K562 (cell line): ENCODE data around the gene SOX6. TPM values are rescaled to one million over a fixed set of nuclear protein-coding genes. Genes with fewer than 3 reads are reported as not detected.

ENCODE experiments used
- ATAC-seq: fragments of 200-7000 bp; cut with Tn5 transposase; 3 replicates; pipeline ENCODE4 v1.9.1; 2020; ENCODE audit warnings: moderate library complexity
- BruUV-seq: library from RNA; stranded (reverse); fragments of 400-500 nt; replicated peaks from 2 replicates; lab custom pipeline; 2021; lab: Mats Ljungman, UMichigan
- CTCF ChIA-PET: fragments of 300-600 bp; formaldehyde crosslinking; extraction: SDS; loops from one replicate; lab custom pipeline; 2021; ENCODE audit warnings: low intra/inter-chr PET ratio; lab: Yijun Ruan, JAX
- POLR2A ChIA-PET: fragments of 300-600, 350-650 bp; sonication (Branson Sonifier 250); formaldehyde crosslinking; extraction: SDS; loops from one replicate; lab custom pipeline; 2021; ENCODE audit warnings: antibody characterized with exemption, inconsistent platforms; lab: Yijun Ruan, JAX
- DNase-seq, 4 experiments: peaks; one replicate each; pipeline versions ENCODE4 v3.0.0 to v3.0.0-alpha.2; 2011 to 2018; ENCODE audit warnings: low spot score in 3 of 4, mixed read lengths in 3 of 4; ENCODE audit errors: extremely low read depth in 1 of 4
- FAIRE-seq: peaks from 2 replicates; lab custom pipeline; 2011; peaks lifted over from hg19 to GRCh38; lab: Jason Lieb, UNC
- H2AFZ ChIP-seq: 2 replicates; pipeline ENCODE4 v1.6.0; 2011; ENCODE audit warnings: low read depth, low read length, control low read depth, inconsistent platforms
- H3K27ac ChIP-seq: fragments of 200-600 bp; 3 replicates; pipeline ENCODE4 v1.8.0; 2011; ENCODE audit warnings: low read depth, mild to moderate bottlenecking, control low read depth, inconsistent platforms, low read length, moderate library complexity, mixed read lengths; ENCODE audit errors: extremely low read depth
- H3K27me3 ChIP-seq, 2 experiments: fragments of 300-600 bp in 1 of 2; 2 replicates in 1 of 2; 3 replicates in 1 of 2; pipeline versions ENCODE4 v1.6.0 to v1.8.0; 2011; ENCODE audit warnings: inconsistent platforms in 2 of 2, low read length in 2 of 2, mild to moderate bottlenecking in 1 of 2, mixed read lengths in 1 of 2, moderate library complexity in 1 of 2; ENCODE audit not compliant: control insufficient read depth in 2 of 2, insufficient read depth in 2 of 2
- H3K36me3 ChIP-seq: fragments of 300-600 bp; 3 replicates; pipeline ENCODE4 v1.8.0; 2011; ENCODE audit warnings: mild to moderate bottlenecking, low read length, inconsistent platforms; ENCODE audit not compliant: control insufficient read depth, insufficient read depth
- H3K4me1 ChIP-seq, 2 experiments: fragments of 200-600 bp in 1 of 2; replicated peaks in 1 of 2; 2 replicates in 1 of 2; 3 replicates in 1 of 2; pipeline versions ENCODE4 v1.5.1 to v1.8.0; 2011; ENCODE audit warnings: inconsistent platforms in 2 of 2, low read length in 2 of 2, mild to moderate bottlenecking in 1 of 2, mixed read lengths in 1 of 2, moderate library complexity in 1 of 2; ENCODE audit not compliant: control insufficient read depth in 2 of 2, insufficient read depth in 2 of 2
- H3K4me2 ChIP-seq: 2 replicates; pipeline ENCODE4 v1.6.1; 2011; ENCODE audit warnings: low read length, control low read depth, inconsistent platforms, mixed read lengths; ENCODE audit not compliant: insufficient read depth
- H3K4me3 ChIP-seq: fragments of 200-600 bp; sonication (generic), shearing (Covaris generic); 2 replicates; pipeline ENCODE4 v1.5.1; 2016; ENCODE audit warnings: control low read depth, inconsistent platforms
- H3K79me2 ChIP-seq: fragments of 200-600 bp; 3 replicates; pipeline ENCODE4 v1.8.0; 2011; ENCODE audit warnings: low read length, inconsistent platforms; ENCODE audit not compliant: control insufficient read depth, insufficient read depth
- H3K9ac ChIP-seq, 2 experiments: 2 replicates each; pipeline versions ENCODE4 v1.6.0 to v1.6.1; 2011; ENCODE audit warnings: low read depth in 2 of 2, low read length in 2 of 2, control low read depth in 1 of 2, inconsistent platforms in 1 of 2, mild to moderate bottlenecking in 1 of 2, mixed read lengths in 1 of 2; ENCODE audit not compliant: insufficient read depth in 1 of 2
- H3K9me1 ChIP-seq: one replicate; pipeline ENCODE4 v1.6.0; 2011; ENCODE audit warnings: inconsistent platforms, mild to moderate bottlenecking, low read length, moderate library complexity; ENCODE audit not compliant: control insufficient read depth, insufficient read depth
- H3K9me3 ChIP-seq: replicated peaks from 2 replicates; pipeline ENCODE4 v1.5.1; 2011; ENCODE audit warnings: low read depth, low read length, inconsistent platforms; ENCODE audit not compliant: control insufficient read depth, insufficient read depth
- H4K20me1 ChIP-seq: replicated peaks from 2 replicates; pipeline ENCODE4 v1.6.1; 2011; ENCODE audit warnings: low read length, inconsistent platforms, mixed read lengths; ENCODE audit not compliant: control insufficient read depth, insufficient read depth
- HINFP ChIP-seq: fragments of 450-650 bp; conservative IDR thresholded peaks from 2 replicates; pipeline ENCODE4 v1.6.1; 2016; ENCODE audit warnings: missing genetic modification characterization, low read depth, mild to moderate bottlenecking, control low read depth, missing compliant biosample characterization
- WGBS: fragments of 100-300 bp; shearing (Covaris generic); methylation state at CpG from one replicate; pipeline ENCODE4 v1.1.6; 2016; ENCODE audit warnings: low coverage, mixed read lengths; ENCODE audit not compliant: insufficient coverage; ENCODE audit errors: missing lambda C conversion rate; 5-methylcytosine and 5-hydroxymethylcytosine counted together
- in situ Hi-C: fragments of 300-500 bp; cut with MboI; formaldehyde crosslinking; loops from 4 replicates; pipeline ENCODE4 v1.15.0; 2018; ENCODE audit warnings: inconsistent platforms, mixed read lengths
- intact Hi-C: fragments of 100-400 bp; cut with micrococcal nuclease; formaldehyde crosslinking; loops from 2 replicates; pipeline ENCODE4 v1.14.2; 2022
- polyA plus RNA-seq, 8 experiments: library from polyadenylated mRNA; depleted of rRNA in 4 of 8; stranded (reverse) in 5 of 8; unstranded in 3 of 8; fragments of >200 nt; fragmentation: Nextera tagmentation in 2 of 8; fragmentation: Illumina TruSeq in 1 of 8; extraction: Ambion mirVana in 2 of 8; extraction: Trizol in 1 of 8; gene quantifications; 2 replicates each; pipeline versions ENCODE4 v1.2.1 to v1.2.3, GENCODE V29; 2011 to 2014; ENCODE audit warnings: inconsistent platforms in 1 of 8, missing spikeins in 1 of 8
- total RNA-seq, 7 experiments: library from RNA; depleted of rRNA in 6 of 7; stranded (reverse); fragments of >200 nt in 6 of 7; fragmentation: Illumina TruSeq in 2 of 7; extraction: Trizol in 2 of 7; gene quantifications; 2 replicates each; pipeline versions ENCODE4 v1.2.1 to v1.2.3, GENCODE V29; 2011 to 2021; ENCODE audit warnings: low replicate concordance in 1 of 7
- TF ChIP-seq, protein P1 (sequence below): fragments of 250-450 bp; sonication (Bioruptor Pico); IDR thresholded peaks from 2 replicates; pipeline ENCODE4 v1.4.0; 2020; ENCODE audit warnings: mild to moderate bottlenecking, moderate library complexity

The SOX6 gene
- total and polyA plus RNA-seq, 9 of the 15 experiments (the other 6 are each of a cell fraction or from before 2014, with no cell fraction given): 0.89 to 8.7 (median 5.7) TPM

GRCh38 chr11:15935373-15935772 lies 421.0 kb downstream of the SOX6 start:
- H4K20me1 ChIP-seq: no peaks in the 10 kb centered on the region
- ATAC-seq (no peak), FAIRE-seq (no peak), DNase-seq (no peak)
- no peaks in the 10 kb centered on the region for H3K9me3 ChIP-seq
- no peak overlapping the region for H3K4me2 ChIP-seq
- WGBS: 1% methylated on average over 8 of the region's 8 CpGs
- in situ Hi-C loops (no loop called here), intact Hi-C loops (no loop called here)
- no peaks in the 10 kb centered on the region for H3K36me3 ChIP-seq
- no TSS peak for BruUV-seq
- no peak overlapping the region for H2AFZ ChIP-seq
- H3K9ac ChIP-seq: no peak overlapping the region
- TF ChIP-seq HINFP (tag): no peak
- TF ChIP-seq, protein P1, sequence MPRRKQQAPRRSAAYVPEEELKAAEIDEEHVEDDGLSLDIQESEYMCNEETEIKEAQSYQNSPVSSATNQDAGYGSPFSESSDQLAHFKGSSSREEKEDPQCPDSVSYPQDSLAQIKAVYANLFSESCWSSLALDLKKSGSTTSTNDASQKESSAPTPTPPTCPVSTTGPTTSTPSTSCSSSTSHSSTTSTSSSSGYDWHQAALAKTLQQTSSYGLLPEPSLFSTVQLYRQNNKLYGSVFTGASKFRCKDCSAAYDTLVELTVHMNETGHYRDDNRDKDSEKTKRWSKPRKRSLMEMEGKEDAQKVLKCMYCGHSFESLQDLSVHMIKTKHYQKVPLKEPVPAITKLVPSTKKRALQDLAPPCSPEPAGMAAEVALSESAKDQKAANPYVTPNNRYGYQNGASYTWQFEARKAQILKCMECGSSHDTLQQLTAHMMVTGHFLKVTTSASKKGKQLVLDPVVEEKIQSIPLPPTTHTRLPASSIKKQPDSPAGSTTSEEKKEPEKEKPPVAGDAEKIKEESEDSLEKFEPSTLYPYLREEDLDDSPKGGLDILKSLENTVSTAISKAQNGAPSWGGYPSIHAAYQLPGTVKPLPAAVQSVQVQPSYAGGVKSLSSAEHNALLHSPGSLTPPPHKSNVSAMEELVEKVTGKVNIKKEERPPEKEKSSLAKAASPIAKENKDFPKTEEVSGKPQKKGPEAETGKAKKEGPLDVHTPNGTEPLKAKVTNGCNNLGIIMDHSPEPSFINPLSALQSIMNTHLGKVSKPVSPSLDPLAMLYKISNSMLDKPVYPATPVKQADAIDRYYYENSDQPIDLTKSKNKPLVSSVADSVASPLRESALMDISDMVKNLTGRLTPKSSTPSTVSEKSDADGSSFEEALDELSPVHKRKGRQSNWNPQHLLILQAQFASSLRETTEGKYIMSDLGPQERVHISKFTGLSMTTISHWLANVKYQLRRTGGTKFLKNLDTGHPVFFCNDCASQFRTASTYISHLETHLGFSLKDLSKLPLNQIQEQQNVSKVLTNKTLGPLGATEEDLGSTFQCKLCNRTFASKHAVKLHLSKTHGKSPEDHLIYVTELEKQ: no peak
- POLR2A ChIA-PET: interaction anchor here (0.6 to 1.6 kb wide), 3 partner anchors 9 to 1088 kb away, joined by 3 to 5 read pairs (median 3); no protein-coding TSS in a partner anchor
- CTCF ChIA-PET: no interaction called here
- H3K27ac ChIP-seq: no peak overlapping the region
- peaks cover 6 to 34% of the 10 kb centered on the region in 2 experiments; a peak in 4 of 5 replicates for H3K27me3 ChIP-seq
- no peak overlapping the region for H3K4me3 ChIP-seq
- no peaks in the 10 kb centered on the region for H3K79me2 ChIP-seq
- H3K9me1 ChIP-seq: no peaks in the 10 kb centered on the region
- 0 out of 5 replicates have a peak, but pooled peaks cover 0 to 5% of the 10 kb centered on the region in 2 experiments for H3K4me1 ChIP-seq
